AG09319 (cell line): Measurements from ENCODE around the gene DNAJC24.

Source experiments
- DNase-seq: peaks from one replicate; pipeline ENCODE4 v3.0.0-alpha.2; 2010; ENCODE audit warnings: low read depth; ENCODE audit errors: extremely low read depth
- TF ChIP-seq, protein P1 (sequence below): IDR thresholded peaks from 2 replicates; pipeline ENCODE4 v1.5.1; 2011; ENCODE audit warnings: low read depth, mild to moderate bottlenecking, inconsistent platforms, low read length, moderate library complexity

DNAJC24 gene

GRCh38 chr11:31445621-31446020 is 76.0 kb downstream of the DNAJC24 start:
- TF ChIP-seq, protein P1, sequence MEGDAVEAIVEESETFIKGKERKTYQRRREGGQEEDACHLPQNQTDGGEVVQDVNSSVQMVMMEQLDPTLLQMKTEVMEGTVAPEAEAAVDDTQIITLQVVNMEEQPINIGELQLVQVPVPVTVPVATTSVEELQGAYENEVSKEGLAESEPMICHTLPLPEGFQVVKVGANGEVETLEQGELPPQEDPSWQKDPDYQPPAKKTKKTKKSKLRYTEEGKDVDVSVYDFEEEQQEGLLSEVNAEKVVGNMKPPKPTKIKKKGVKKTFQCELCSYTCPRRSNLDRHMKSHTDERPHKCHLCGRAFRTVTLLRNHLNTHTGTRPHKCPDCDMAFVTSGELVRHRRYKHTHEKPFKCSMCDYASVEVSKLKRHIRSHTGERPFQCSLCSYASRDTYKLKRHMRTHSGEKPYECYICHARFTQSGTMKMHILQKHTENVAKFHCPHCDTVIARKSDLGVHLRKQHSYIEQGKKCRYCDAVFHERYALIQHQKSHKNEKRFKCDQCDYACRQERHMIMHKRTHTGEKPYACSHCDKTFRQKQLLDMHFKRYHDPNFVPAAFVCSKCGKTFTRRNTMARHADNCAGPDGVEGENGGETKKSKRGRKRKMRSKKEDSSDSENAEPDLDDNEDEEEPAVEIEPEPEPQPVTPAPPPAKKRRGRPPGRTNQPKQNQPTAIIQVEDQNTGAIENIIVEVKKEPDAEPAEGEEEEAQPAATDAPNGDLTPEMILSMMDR = no peak
- no peak for DNase-seq

DNA sequence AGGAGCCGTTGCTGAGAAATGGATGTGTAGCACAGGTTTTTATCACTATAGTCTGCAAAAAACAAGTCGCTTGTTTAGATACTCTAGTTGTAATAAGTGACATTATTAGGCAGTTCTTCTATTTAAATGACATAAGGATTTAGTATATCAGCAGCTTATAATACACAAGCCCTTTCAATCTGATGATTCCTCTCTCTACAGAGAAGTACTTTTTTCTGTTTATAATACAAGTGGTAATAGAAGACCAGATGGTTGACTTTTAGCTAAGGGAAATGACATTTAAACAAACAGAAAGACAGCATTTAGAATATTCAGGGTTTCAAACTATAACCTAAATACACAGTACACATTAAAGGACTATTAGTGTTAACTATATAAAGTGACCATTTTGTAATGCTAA is 79.4 kb downstream of the DNAJC24 start:
- no peak for DNase-seq
- TF ChIP-seq, protein P1 = no peak

DNA sequence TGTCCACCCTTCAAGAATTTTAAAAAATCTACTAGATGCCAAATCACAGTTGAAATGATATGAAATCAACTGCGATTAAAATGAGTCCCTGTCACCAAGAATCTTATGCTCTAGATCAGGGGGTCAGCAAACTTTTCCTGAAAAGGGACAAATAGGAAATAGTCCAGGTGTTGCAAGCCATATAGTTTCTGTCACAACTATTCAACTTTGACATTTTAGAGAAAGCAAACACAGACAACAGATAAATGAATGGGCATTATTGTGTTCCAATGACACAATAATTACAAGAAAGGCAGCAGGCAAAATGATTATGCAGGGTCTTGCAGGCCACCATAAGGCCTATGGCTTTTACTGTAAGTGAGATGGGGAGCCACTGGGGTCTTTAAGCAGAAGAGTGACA is 81.2 kb downstream of the DNAJC24 start:
- TF ChIP-seq, protein P1 = no peak
- no peak for DNase-seq

DNA sequence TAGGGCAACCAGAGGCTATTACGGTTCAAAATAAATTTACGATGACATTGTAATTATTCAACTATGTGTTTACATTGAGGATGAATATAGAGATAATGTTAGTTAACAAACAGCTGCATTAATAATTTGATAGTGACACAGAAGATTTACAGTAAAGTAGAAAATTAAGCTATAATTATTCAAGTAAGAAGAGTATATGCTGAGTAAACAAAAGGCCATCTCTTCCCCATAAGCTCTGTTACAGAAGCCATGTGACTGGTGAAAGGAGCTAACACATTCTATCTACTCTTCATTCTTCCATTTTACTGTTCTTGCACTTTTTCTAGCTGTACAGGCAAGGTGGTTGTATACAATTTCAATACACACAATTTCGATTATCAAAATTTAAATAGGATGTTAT is 85.5 kb downstream of the DNAJC24 start:
- TF ChIP-seq, protein P1 = no peak
- DNase-seq = no peak

DNA sequence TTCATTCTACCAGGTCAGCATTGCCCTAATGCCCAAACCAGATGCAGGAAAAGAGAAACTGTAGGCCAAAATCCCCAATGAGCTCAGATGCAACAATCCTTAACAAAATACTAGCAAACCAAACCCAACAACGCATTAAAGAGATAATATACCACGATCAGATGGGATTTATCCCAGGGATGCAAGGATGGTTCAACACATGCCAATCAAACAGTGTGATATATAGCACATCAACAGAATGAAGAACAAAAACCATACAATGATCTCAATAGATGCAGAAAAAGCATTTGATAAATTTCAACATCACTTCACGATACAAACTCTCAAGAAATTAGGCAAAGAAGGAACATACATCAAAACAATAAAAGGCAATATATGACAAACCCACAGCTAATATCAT is 94.8 kb downstream of the DNAJC24 start:
- TF ChIP-seq, protein P1 = no peak
- no peak for DNase-seq

DNA sequence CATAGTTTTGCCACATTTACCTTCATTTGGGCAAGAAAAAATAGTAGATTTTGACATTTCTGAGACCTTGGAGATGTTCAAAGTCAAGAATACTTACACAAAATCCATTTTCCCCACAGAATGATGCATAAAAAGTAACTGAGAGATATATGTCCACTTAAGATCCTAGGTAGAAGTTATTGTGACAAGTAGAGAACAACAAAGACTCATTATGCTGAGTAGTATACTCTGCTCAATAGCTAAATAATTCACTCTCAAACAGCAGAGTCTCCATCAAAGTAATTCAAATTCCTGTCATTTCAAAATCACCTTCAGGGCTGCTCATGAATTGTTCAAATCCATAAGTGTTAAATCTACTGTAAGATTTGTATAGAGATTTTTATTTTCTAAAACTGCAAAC is 104.4 kb downstream of the DNAJC24 start:
- DNase-seq = no peak

DNA sequence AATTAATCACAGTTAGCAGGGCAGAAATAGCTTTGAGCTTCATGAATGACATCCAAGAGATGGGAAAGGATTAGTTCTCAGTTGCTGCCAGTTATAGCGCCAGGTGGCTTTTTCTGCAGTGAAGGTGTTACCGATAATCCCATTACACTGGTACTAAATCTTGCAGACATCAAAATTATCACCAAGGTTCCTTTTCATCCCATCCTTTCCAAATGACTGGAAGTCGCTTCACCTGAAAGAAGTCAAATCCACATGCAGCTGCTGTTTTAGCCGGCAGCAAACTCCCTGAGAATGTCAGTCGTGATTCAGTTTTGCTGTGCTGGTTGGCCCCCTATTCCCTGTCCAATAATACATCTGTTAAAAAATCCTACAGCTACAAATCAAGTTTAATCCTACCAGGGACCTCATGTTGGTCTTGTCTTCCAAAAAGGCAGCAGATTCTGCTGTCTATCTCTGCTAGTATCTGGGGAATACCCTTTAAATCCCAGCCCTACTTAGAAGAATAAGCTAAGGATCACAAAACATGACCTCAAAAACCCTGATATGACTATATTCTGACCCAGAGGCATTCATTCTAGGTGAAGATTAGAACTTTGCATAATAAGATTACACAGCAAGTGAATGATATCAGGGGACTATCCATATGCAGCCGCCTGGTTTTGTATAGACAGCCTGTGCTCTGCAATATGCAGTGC is 108.0 kb downstream of the DNAJC24 start:
- TF ChIP-seq, protein P1 = no peak
- no peak for DNase-seq

More for the DNA sequence above, 104.4 kb downstream of the DNAJC24 start:
- TF ChIP-seq, protein P1 = no peak
